HCT116 (cell line): ENCODE data around the gene ZNF804A. TPM values are rescaled to one million over a fixed set of nuclear protein-coding genes. Genes with fewer than 3 reads are reported as not detected.

Source experiments
- ATAC-seq: fragments of 200-7000 bp; cut with Tn5 transposase; 2 replicates; pipeline ENCODE4 v1.9.1; 2020; ENCODE audit warnings: mild to moderate bottlenecking, moderate library complexity
- BruUV-seq: library from RNA; stranded (reverse); fragments of 400-500 nt; replicated peaks from 2 replicates; lab custom pipeline; 2021; lab: Mats Ljungman, UMichigan
- CTCF ChIA-PET: fragments of 300-600 bp; sonication (Branson Sonifier 250); formaldehyde crosslinking; loops from one replicate; lab custom pipeline; 2021; ENCODE audit warnings: antibody characterized with exemption; lab: Charles Lee
- POLR2A ChIA-PET: fragments of 300-600, 350-600 bp; sonication (Branson Sonifier 250); formaldehyde crosslinking; loops from one replicate; lab custom pipeline; 2021; ENCODE audit warnings: antibody characterized with exemption; lab: Charles Lee
- RAD21 ChIA-PET, 2 experiments: fragments of 300-600 bp; sonication (Branson Sonifier 250); formaldehyde crosslinking; loops; one replicate each; lab custom pipeline; 2023; ENCODE audit warnings: low total read pairs in 2 of 2; ENCODE audit not compliant: uncharacterized antibody in 2 of 2, unreplicated experiment in 2 of 2, low non-redundant PET in 1 of 2; lab: Charles Lee
- DNase-seq: peaks from one replicate; pipeline ENCODE4 v3.0.0-alpha.2; 2010; ENCODE audit warnings: low read depth, low spot score
- H2AFZ ChIP-seq: fragments of 200-600 bp; shearing (Covaris generic), sonication (generic); 2 replicates; pipeline ENCODE4 v1.6.1; 2017; ENCODE audit warnings: low read depth, mixed run types, mixed read lengths, antibody characterized with exemption, low read length; ENCODE audit not compliant: poor library complexity, severe bottlenecking
- H3K27ac ChIP-seq: 2 replicates; pipeline ENCODE4 v1.5.1; 2012; ENCODE audit warnings: low read depth, low read length
- H3K27me3 ChIP-seq: fragments of 200-600 bp; sonication (generic); 2 replicates; pipeline ENCODE4 v1.6.1; 2016; ENCODE audit warnings: mixed run types, low read length, mixed read lengths; ENCODE audit not compliant: insufficient read depth
- H3K36me3 ChIP-seq, 2 experiments: fragments of 200-500 bp in 1 of 2; fragments of 200-600 bp in 1 of 2; sonication (Bioruptor generic) in 1 of 2; sonication (generic) in 1 of 2; 2 replicates each; pipeline versions ENCODE4 v1.5.1 to v1.6.1; 2014 to 2016; ENCODE audit warnings: low read length in 2 of 2, inconsistent platforms in 1 of 2, mixed read lengths in 1 of 2, mixed run types in 1 of 2; ENCODE audit not compliant: insufficient read depth in 2 of 2, control insufficient read depth in 1 of 2
- H3K4me1 ChIP-seq, 2 experiments: fragments of 200-600 bp in 1 of 2; sonication (generic) in 1 of 2; 2 replicates each; pipeline versions ENCODE4 v1.5.1 to v1.6.1; 2012 to 2017; ENCODE audit warnings: low read length in 2 of 2, inconsistent platforms in 1 of 2, mild to moderate bottlenecking in 1 of 2, mixed read lengths in 1 of 2, mixed run types in 1 of 2, moderate library complexity in 1 of 2; ENCODE audit not compliant: insufficient read depth in 2 of 2, control insufficient read depth in 1 of 2
- H3K4me2 ChIP-seq: fragments of 200-600 bp; sonication (generic); 2 replicates; pipeline ENCODE4 v1.6.1; 2017; ENCODE audit warnings: mixed run types, low read length, mixed read lengths
- H3K4me3 ChIP-seq, 2 experiments: fragments of 200-600 bp in 1 of 2; sonication (generic) in 1 of 2; replicated peaks in 1 of 2; 2 replicates each; pipeline ENCODE4 v1.5.1; 2011 to 2016; ENCODE audit warnings: low read length in 2 of 2, control low read depth in 1 of 2, low read depth in 1 of 2, mild to moderate bottlenecking in 1 of 2, mixed read lengths in 1 of 2, mixed run types in 1 of 2
- H3K79me2 ChIP-seq: fragments of 200-600 bp; sonication (generic); 2 replicates; pipeline ENCODE4 v1.6.1; 2017; ENCODE audit warnings: mild to moderate bottlenecking, mixed run types, low read length, moderate library complexity, mixed read lengths; ENCODE audit not compliant: insufficient read depth
- H3K9ac ChIP-seq: fragments of 200-600 bp; sonication (generic); 2 replicates; pipeline ENCODE4 v1.6.1; 2016; ENCODE audit warnings: low read length, mixed read lengths
- H3K9me2 ChIP-seq: fragments of 200-600 bp; sonication (generic), shearing (Covaris generic); 2 replicates; pipeline ENCODE4 v1.6.1; 2017; ENCODE audit warnings: mixed run types, mild to moderate bottlenecking, moderate library complexity; ENCODE audit not compliant: insufficient read depth
- H3K9me3 ChIP-seq, 2 experiments: fragments of 200-500 bp in 1 of 2; fragments of 200-600 bp in 1 of 2; sonication (Bioruptor generic) in 1 of 2; sonication (generic) in 1 of 2; 2 replicates each; pipeline ENCODE4 v1.6.1; 2014 to 2017; ENCODE audit warnings: low read length in 2 of 2, mixed read lengths in 2 of 2, inconsistent platforms in 1 of 2, low read depth in 1 of 2, mild to moderate bottlenecking in 1 of 2, mixed run types in 1 of 2, moderate library complexity in 1 of 2; ENCODE audit not compliant: control insufficient read depth in 1 of 2, insufficient read depth in 1 of 2
- H4K20me1 ChIP-seq: fragments of 200-600 bp; sonication (generic), shearing (Covaris generic); 2 replicates; pipeline ENCODE4 v1.6.1; 2017; ENCODE audit warnings: mixed run types, mild to moderate bottlenecking, moderate library complexity; ENCODE audit not compliant: insufficient read depth
- CBX3 ChIP-seq: IDR thresholded peaks from 2 replicates; pipeline ENCODE4 v1.6.1; 2012; ENCODE audit warnings: low read depth
- CEBPB ChIP-seq: IDR thresholded peaks from 2 replicates; pipeline ENCODE4 v1.6.1; 2012; ENCODE audit warnings: low read depth
- EGR1 ChIP-seq: IDR thresholded peaks from 2 replicates; pipeline ENCODE4 v1.6.1; 2012; ENCODE audit warnings: low read depth
- POLR2A ChIP-seq: IDR thresholded peaks from 2 replicates; pipeline ENCODE4 v1.7.0; 2011; ENCODE audit warnings: borderline replicate concordance; ENCODE audit not compliant: insufficient read depth, insufficient read length; ENCODE audit errors: extremely low read depth
- POLR2AphosphoS5 ChIP-seq: IDR thresholded peaks from 2 replicates; pipeline ENCODE4 v1.6.1; 2011; ENCODE audit warnings: mild to moderate bottlenecking, low read depth, low read length, moderate library complexity
- SIN3A ChIP-seq: IDR thresholded peaks from 2 replicates; pipeline ENCODE4 v1.6.1; 2012; ENCODE audit warnings: low read depth
- SP1 ChIP-seq: IDR thresholded peaks from 2 replicates; pipeline ENCODE4 v1.6.1; 2012; ENCODE audit warnings: low read depth
- YY1 ChIP-seq: IDR thresholded peaks from 2 replicates; pipeline ENCODE4 v1.6.1; 2011; ENCODE audit warnings: low read length, low read depth, moderate library complexity, mild to moderate bottlenecking; ENCODE audit not compliant: insufficient replicate concordance; ENCODE audit errors: extremely low read depth
- ZFX ChIP-seq: fragments of 450-650 bp; IDR thresholded peaks from 2 replicates; pipeline ENCODE4 v1.6.1; 2017
- ZNF274 ChIP-seq: fragments of 200-500 bp; sonication (Bioruptor generic); IDR thresholded peaks from 2 replicates; pipeline ENCODE4 v1.6.1; 2014; ENCODE audit warnings: mild to moderate bottlenecking, low read depth, low read length, inconsistent platforms
- intact Hi-C: fragments of 100-400 bp; cut with micrococcal nuclease; formaldehyde crosslinking; loops from 2 replicates; pipeline ENCODE4 v1.10.0; 2022
- total RNA-seq: library from RNA; stranded (reverse); gene quantifications from one replicate; pipeline ENCODE4 v1.2.1, GENCODE V29; 2021; ENCODE audit not compliant: unreplicated experiment
- TF ChIP-seq, protein P1 (sequence below), 3 experiments: fragments of 200-600 bp in 1 of 3; sonication (generic) in 1 of 3; IDR thresholded peaks in 2 of 3; conservative IDR thresholded peaks in 1 of 3; 2 replicates each; pipeline ENCODE4 v1.5.1; 2012 to 2017; ENCODE audit warnings: low read depth in 2 of 3, low read length in 2 of 3, antibody characterized with exemption in 1 of 3, borderline replicate concordance in 1 of 3, control low read depth in 1 of 3, mild to moderate bottlenecking in 1 of 3, mixed read lengths in 1 of 3, mixed run types in 1 of 3, moderate library complexity in 1 of 3; ENCODE audit not compliant: insufficient read depth in 1 of 3
- TF ChIP-seq, protein P2 (sequence below): IDR thresholded peaks from 2 replicates; pipeline ENCODE4 v1.6.1; 2012
- TF ChIP-seq, protein P3 (sequence below): IDR thresholded peaks from 2 replicates; pipeline ENCODE4 v1.6.1; 2011; ENCODE audit warnings: mild to moderate bottlenecking, low read length, moderate library complexity; ENCODE audit not compliant: insufficient replicate concordance; ENCODE audit errors: extremely low read depth

Gene ZNF804A
- total RNA-seq, 1 experiment from 2014 or later, result 0.61 TPM

DNA sequence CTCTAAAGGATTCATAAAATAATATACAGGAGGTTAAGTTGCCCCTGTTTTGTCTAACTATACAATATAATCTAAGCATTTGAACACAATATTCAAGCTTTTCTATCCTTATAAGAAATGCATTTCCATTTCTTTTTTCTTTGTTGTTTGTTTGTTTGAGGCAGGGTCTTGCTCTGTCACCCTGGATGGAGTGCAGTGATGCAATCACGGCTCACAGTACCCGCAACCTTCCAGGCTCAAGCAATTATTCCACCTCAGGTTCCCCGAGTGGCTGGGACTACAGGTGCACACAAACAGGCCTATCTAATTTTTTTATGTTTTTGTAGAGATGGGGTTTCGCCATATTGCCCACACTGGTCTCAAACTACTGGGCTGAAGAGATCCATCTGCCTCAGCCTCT, 307.8 kb downstream of the ZNF804A start:
- intact Hi-C loops, result no loop called here
- H3K4me3 ChIP-seq, result no peak overlapping the region
- TF ChIP-seq EGR1, result no peak
- no peak for TF ChIP-seq SIN3A
- TF ChIP-seq, protein P1, sequence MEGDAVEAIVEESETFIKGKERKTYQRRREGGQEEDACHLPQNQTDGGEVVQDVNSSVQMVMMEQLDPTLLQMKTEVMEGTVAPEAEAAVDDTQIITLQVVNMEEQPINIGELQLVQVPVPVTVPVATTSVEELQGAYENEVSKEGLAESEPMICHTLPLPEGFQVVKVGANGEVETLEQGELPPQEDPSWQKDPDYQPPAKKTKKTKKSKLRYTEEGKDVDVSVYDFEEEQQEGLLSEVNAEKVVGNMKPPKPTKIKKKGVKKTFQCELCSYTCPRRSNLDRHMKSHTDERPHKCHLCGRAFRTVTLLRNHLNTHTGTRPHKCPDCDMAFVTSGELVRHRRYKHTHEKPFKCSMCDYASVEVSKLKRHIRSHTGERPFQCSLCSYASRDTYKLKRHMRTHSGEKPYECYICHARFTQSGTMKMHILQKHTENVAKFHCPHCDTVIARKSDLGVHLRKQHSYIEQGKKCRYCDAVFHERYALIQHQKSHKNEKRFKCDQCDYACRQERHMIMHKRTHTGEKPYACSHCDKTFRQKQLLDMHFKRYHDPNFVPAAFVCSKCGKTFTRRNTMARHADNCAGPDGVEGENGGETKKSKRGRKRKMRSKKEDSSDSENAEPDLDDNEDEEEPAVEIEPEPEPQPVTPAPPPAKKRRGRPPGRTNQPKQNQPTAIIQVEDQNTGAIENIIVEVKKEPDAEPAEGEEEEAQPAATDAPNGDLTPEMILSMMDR (IDR thresholded peaks at IDR 0.05 in 2 of 3, conservative IDR thresholded peaks at IDR 0.05 in 1 of 3; ENCODE audit: borderline replicate concordance in 1 of 3, insufficient read depth in 1 of 3, low read depth in 2 of 3, low read length in 2 of 3), result no peak
- TF ChIP-seq YY1, result no peak
- TF ChIP-seq, protein P2, sequence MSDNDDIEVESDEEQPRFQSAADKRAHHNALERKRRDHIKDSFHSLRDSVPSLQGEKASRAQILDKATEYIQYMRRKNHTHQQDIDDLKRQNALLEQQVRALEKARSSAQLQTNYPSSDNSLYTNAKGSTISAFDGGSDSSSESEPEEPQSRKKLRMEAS, result no peak
- TF ChIP-seq POLR2AphosphoS5, result no peak
- TF ChIP-seq POLR2A, result no peak
- TF ChIP-seq ZFX, result no peak
- no peak for TF ChIP-seq ZNF274
- TF ChIP-seq, protein P3, sequence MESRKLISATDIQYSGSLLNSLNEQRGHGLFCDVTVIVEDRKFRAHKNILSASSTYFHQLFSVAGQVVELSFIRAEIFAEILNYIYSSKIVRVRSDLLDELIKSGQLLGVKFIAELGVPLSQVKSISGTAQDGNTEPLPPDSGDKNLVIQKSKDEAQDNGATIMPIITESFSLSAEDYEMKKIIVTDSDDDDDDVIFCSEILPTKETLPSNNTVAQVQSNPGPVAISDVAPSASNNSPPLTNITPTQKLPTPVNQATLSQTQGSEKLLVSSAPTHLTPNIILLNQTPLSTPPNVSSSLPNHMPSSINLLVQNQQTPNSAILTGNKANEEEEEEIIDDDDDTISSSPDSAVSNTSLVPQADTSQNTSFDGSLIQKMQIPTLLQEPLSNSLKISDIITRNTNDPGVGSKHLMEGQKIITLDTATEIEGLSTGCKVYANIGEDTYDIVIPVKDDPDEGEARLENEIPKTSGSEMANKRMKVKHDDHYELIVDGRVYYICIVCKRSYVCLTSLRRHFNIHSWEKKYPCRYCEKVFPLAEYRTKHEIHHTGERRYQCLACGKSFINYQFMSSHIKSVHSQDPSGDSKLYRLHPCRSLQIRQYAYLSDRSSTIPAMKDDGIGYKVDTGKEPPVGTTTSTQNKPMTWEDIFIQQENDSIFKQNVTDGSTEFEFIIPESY, result no peak
- TF ChIP-seq CBX3, result no peak
- no peak for TF ChIP-seq SP1
- no peak for TF ChIP-seq CEBPB
- TF ChIP-seq, all 23 proteins: peak for 0
- RAD21 ChIA-PET, result no interaction called here
- ATAC-seq (no peak), DNase-seq (no peak)
- H3K9ac ChIP-seq, result no peak overlapping the region
- no peaks in the 10 kb centered on the region for H3K9me3 ChIP-seq
- H4K20me1 ChIP-seq, result no peaks in the 10 kb centered on the region
- no peaks in the 10 kb centered on the region for H3K4me1 ChIP-seq
- no peaks in the 10 kb centered on the region for H3K79me2 ChIP-seq
- H3K4me2 ChIP-seq, result no peak overlapping the region
- no peak overlapping the region for H2AFZ ChIP-seq
- no peaks in the 10 kb centered on the region for H3K9me2 ChIP-seq
- no peaks in the 10 kb centered on the region for H3K27me3 ChIP-seq
- no peak overlapping the region for H3K27ac ChIP-seq
- CTCF ChIA-PET, result no interaction called here
- no TSS peak for BruUV-seq
- H3K36me3 ChIP-seq, result no peaks in the 10 kb centered on the region
- POLR2A ChIA-PET, result no interaction called here
